ENCODE data around the gene HIRA. TPM values are rescaled to one million over a fixed set of nuclear protein-coding genes. Genes with fewer than 3 reads are reported as not detected.

Gene HIRA
- polyA plus RNA-seq, 1 experiment: 17.1 TPM

GRCh38 chr22:19351604-19352003 lies 79.9 kb downstream of the HIRA start:
- Histone ChIP-seq H3K27me3 (ENCODE audit: control insufficient read depth, insufficient read depth, low read length) (no peaks in the 10 kb centered on the region), H3K36me3 (ENCODE audit: control insufficient read depth, insufficient read depth, low read length) (peaks cover 36% of the 10 kb centered on the region), H3K4me3 (ENCODE audit: low read depth, low read length) (no peak overlapping the region)
- no peak for TF ChIP-seq CTCF (IDR thresholded peaks at IDR 0.05; ENCODE audit: insufficient read depth, low read depth, low read length)
- ChIA-PET POLR2A (no interaction called here), CTCF (no interaction called here)
- no peak for DNase-seq (ENCODE audit: low read depth)

GRCh38 chr22:19350947-19351346 lies 80.6 kb downstream of the HIRA start:
- no peaks in the 10 kb centered on the region for H3K27me3 ChIP-seq (ENCODE audit: control insufficient read depth, insufficient read depth, low read length)
- H3K4me3 ChIP-seq (ENCODE audit: low read depth, low read length): no peak overlapping the region
- peaks cover 30% of the 10 kb centered on the region for H3K36me3 ChIP-seq (ENCODE audit: control insufficient read depth, insufficient read depth, low read length)
- POLR2A ChIA-PET: no interaction called here
- DNase-seq (ENCODE audit: low read depth): no peak
- CTCF ChIA-PET: no interaction called here
- no peak for TF ChIP-seq CTCF (IDR thresholded peaks at IDR 0.05; ENCODE audit: insufficient read depth, low read depth, low read length)

GRCh38 chr22:19350476-19350859 lies 81.1 kb downstream of the HIRA start:
- CTCF ChIA-PET: no interaction called here
- DNase-seq (ENCODE audit: low read depth): no peak
- Histone ChIP-seq H3K36me3 (ENCODE audit: control insufficient read depth, insufficient read depth, low read length) (peaks cover 29% of the 10 kb centered on the region), H3K27me3 (ENCODE audit: control insufficient read depth, insufficient read depth, low read length) (no peaks in the 10 kb centered on the region), H3K4me3 (ENCODE audit: low read depth, low read length) (no peak overlapping the region)
- POLR2A ChIA-PET: no interaction called here
- TF ChIP-seq CTCF (IDR thresholded peaks at IDR 0.05; ENCODE audit: insufficient read depth, low read depth, low read length): no peak

DNA sequence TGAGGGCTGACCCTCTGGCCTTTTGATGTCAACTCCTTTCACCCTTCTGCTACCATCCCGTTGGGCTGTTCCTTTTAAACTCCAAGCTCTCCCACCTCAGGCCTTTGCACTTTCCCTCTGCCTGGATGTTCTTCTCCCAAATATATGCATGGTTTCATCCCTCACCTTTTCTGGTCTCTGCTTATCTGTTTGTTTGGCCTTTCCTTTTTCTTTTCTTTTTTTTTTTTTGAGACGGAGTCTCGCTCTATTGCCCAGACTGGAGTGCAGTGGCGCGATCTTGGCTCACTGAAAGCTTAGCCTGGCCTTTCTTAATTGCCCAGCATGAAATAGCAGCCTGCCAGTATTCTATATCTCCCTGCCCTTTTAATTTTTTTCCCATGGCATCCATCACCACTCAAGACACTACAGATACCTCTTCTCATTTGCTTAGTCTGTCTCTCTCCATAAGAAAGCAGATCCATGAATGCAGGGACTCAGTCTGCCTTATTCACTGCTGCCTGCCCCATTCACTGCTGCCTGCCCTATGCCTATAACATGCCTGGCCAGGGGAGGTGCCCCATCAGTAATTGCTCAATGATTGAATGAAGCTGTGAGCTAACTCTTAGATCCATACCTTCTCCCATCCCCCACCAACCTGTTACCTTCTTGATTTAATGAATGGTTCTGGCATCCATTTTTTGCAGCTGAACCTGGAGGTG lies 81.6 kb downstream of the HIRA start:
- DNase-seq (ENCODE audit: low read depth): no peak
- Histone ChIP-seq H3K36me3 (ENCODE audit: control insufficient read depth, insufficient read depth, low read length) (peaks cover 29% of the 10 kb centered on the region), H3K27me3 (ENCODE audit: control insufficient read depth, insufficient read depth, low read length) (no peaks in the 10 kb centered on the region), H3K4me3 (ENCODE audit: low read depth, low read length) (no peak overlapping the region)
- ChIA-PET POLR2A (no interaction called here), CTCF (no interaction called here)
- no peak for TF ChIP-seq CTCF (IDR thresholded peaks at IDR 0.05; ENCODE audit: insufficient read depth, low read depth, low read length)

GRCh38 chr22:19346677-19347265 lies 84.8 kb downstream of the HIRA start:
- H3K27me3 ChIP-seq (ENCODE audit: control insufficient read depth, insufficient read depth, low read length): no peaks in the 10 kb centered on the region
- TF ChIP-seq CTCF (IDR thresholded peaks at IDR 0.05; ENCODE audit: insufficient read depth, low read depth, low read length): no peak
- no peak for DNase-seq (ENCODE audit: low read depth)
- POLR2A ChIA-PET: interaction anchor here (0.6 kb wide), 1 partner anchor 9 kb away, joined by 3 read pairs; no protein-coding TSS in a partner anchor
- no peak overlapping the region for H3K4me3 ChIP-seq (ENCODE audit: low read depth, low read length)
- peaks cover 11% of the 10 kb centered on the region for H3K36me3 ChIP-seq (ENCODE audit: control insufficient read depth, insufficient read depth, low read length)
- CTCF ChIA-PET: interaction anchor here (1.6 kb wide), 1 partner anchor 25 kb away, joined by 4 read pairs; no protein-coding TSS in a partner anchor
